Type B pancreatic cell (in vitro differentiated cells): ENCODE data around the gene ALOXE3. TPM values are rescaled to one million over a fixed set of nuclear protein-coding genes. Genes with fewer than 3 reads are reported as not detected.
A peak's percentile ranks its signal among the peaks of the same experiment; 100 is the strongest.

Experiments
- DNase-seq: peaks from one replicate; pipeline ENCODE4 v3.0.0; 2021; ENCODE audit warnings: mixed read lengths; ENCODE audit not compliant: unreplicated experiment; ENCODE audit errors: extremely low spot score
- H3K27ac Mint-ChIP-seq: 2 replicates; pipeline ENCODE4 v1.8.0; 2021; ENCODE audit warnings: mild to moderate bottlenecking, mixed read lengths
- H3K27me3 Mint-ChIP-seq: 2 replicates; pipeline ENCODE4 v1.8.0; 2021; ENCODE audit warnings: mixed read lengths
- H3K36me3 Mint-ChIP-seq: 2 replicates; pipeline ENCODE4 v1.8.0; 2021; ENCODE audit warnings: mixed read lengths
- H3K4me1 Mint-ChIP-seq: one replicate; pipeline ENCODE4 v1.8.0; 2021; ENCODE audit warnings: mixed read lengths; ENCODE audit not compliant: unreplicated experiment
- H3K4me3 Mint-ChIP-seq: 2 replicates; pipeline ENCODE4 v1.8.0; 2021; ENCODE audit warnings: mild to moderate bottlenecking, mixed read lengths
- H3K9me3 Mint-ChIP-seq: 2 replicates; pipeline ENCODE4 v1.8.0; 2021; ENCODE audit warnings: mixed read lengths
- total RNA-seq: library from RNA; stranded (reverse); gene quantifications from 2 replicates; pipeline ENCODE4 v1.2.1, GENCODE V29; 2021; ENCODE audit warnings: low replicate concordance
- TF ChIP-seq, protein P1 (sequence below): fragments of 200-600 bp; sonication (generic); conservative IDR thresholded peaks from 2 replicates; pipeline ENCODE4 v1.5.0; 2021; ENCODE audit warnings: antibody characterized with exemption, mild to moderate bottlenecking

The ALOXE3 gene
- total RNA-seq, 1 donor from 2014 or later = not detected

DNA sequence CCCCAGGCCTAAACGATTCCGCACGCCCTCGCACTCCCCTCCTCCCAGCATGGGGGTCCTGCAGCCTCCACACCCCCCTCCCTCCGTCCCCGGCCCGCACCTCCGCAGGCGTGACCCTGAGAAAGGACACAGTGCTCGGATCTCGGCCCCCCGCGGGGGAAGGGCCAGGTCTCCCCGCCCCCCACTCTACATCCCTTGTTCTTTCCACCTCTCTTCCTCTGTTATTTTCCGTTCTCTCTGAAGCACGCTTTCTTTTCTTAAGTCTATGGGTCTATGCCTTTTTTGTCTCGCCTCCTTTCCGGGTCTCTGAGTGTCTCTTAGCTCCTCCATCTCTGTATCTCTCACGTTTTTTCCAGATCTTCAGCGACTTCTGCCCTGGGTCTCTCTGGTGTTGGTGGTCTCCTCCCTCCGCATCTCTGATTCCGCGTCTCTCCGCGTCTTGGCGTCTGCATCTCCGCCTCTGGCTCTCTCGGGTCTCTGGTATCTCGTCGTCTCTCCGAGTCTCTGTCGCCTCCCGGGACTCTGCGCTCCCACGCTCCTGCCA is 7.7 kb upstream of the ALOXE3 start:
- Mint-ChIP-seq H3K4me3 (peak overlapping the region; percentile 91), H3K4me1 (peaks cover 31% of the 10 kb centered on the region), H3K9me3 (no peaks in the 10 kb centered on the region), H3K27me3 (peaks cover 69% of the 10 kb centered on the region), H3K36me3 (peaks cover 4% of the 10 kb centered on the region), H3K27ac (peak overlapping the region; percentile 96)
- no peak for DNase-seq
- TF ChIP-seq, protein P1, sequence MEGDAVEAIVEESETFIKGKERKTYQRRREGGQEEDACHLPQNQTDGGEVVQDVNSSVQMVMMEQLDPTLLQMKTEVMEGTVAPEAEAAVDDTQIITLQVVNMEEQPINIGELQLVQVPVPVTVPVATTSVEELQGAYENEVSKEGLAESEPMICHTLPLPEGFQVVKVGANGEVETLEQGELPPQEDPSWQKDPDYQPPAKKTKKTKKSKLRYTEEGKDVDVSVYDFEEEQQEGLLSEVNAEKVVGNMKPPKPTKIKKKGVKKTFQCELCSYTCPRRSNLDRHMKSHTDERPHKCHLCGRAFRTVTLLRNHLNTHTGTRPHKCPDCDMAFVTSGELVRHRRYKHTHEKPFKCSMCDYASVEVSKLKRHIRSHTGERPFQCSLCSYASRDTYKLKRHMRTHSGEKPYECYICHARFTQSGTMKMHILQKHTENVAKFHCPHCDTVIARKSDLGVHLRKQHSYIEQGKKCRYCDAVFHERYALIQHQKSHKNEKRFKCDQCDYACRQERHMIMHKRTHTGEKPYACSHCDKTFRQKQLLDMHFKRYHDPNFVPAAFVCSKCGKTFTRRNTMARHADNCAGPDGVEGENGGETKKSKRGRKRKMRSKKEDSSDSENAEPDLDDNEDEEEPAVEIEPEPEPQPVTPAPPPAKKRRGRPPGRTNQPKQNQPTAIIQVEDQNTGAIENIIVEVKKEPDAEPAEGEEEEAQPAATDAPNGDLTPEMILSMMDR = no peak

DNA sequence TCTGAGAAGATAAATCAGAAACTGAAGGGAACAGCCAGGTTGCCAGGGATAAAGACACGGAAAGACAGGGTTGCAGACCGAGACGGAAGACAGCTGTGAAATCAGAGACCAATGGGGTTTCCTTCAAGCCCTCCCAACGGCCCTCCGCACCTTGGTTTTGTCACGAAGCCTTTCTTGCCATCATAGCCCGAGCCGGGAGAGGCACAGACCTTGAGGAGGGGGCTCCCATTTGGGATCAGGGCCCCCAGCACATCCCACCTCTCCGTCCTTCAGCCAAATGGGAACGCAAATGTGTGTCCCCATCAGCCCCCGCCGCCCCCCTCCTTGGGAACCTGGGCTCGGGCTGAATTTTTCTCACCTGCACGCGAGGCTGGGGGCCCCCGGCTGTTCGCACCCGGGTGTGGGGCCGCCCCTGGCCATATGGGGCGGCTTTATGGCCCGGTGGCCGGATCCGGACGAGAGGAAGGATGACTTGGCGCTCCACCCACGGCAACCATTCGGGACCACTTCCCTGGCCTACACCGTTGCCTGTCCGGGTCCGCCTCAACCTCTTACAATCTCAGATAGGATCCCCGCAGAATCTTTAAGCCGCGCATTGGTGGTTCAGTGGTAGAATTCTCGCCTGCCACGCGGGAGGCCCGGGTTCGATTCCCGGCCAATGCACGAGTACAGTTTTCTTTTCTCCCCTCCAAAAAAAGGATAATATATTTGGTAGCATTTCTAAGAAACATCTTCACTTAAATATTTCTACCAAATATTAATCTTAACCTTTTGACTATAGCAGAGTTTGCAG is 7.0 kb upstream of the ALOXE3 start:
- Mint-ChIP-seq H3K9me3 (no peaks in the 10 kb centered on the region), H3K4me1 (peaks cover 38% of the 10 kb centered on the region), H3K4me3 (peak overlapping the region; percentile 91), H3K27me3 (peaks cover 76% of the 10 kb centered on the region), H3K36me3 (peaks cover 5% of the 10 kb centered on the region), H3K27ac (peak overlapping the region; percentile 96)
- DNase-seq = peak; percentile 93
- TF ChIP-seq, protein P1 = no peak

DNA sequence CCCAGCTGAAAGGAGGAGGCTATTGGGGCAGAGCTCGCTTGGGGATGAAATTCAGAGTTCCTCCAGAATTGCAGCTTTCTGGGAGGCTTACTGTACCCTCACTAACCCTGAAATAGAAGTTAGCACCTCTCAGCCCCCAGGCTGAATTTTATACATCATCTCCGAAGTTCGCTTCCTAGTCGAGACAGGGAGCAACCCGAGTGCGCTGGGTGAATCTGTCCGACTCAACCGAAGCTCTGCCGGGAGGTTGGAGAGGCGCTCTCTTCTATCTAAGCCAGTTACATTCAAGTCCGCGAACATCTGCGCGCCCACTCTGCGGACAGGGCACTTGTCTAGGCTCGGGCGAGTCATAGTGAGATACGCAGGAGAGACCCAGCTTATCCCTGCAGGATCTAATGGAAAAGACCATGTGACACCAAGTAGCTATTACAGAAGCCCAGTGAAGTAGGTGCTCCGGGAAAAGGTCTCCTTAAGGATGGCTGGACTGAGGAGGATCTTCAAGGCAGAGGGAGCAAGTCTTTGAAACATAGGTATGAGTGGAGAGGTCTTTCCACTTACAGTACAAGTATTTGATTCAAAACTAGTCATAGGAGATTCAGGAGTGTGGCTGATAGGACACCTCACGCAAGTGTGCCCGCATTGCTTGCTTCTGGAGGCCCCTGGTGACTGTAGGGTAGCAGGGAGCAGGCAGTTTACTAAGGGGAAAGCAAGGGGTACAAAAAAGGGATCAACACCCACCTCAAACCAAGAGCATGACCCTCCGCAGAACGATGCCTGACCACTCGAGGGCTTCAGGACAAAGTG is 6.2 kb upstream of the ALOXE3 start:
- no peaks in the 10 kb centered on the region for H3K9me3 Mint-ChIP-seq
- TF ChIP-seq, protein P1 = no peak
- H3K27ac Mint-ChIP-seq = peak overlapping the region; percentile 82
- no peak for DNase-seq
- peaks cover 76% of the 10 kb centered on the region for H3K27me3 Mint-ChIP-seq
- H3K4me3 Mint-ChIP-seq = peak overlapping the region; percentile 91
- H3K36me3 Mint-ChIP-seq = peaks cover 9% of the 10 kb centered on the region
- H3K4me1 Mint-ChIP-seq = peaks cover 46% of the 10 kb centered on the region

DNA sequence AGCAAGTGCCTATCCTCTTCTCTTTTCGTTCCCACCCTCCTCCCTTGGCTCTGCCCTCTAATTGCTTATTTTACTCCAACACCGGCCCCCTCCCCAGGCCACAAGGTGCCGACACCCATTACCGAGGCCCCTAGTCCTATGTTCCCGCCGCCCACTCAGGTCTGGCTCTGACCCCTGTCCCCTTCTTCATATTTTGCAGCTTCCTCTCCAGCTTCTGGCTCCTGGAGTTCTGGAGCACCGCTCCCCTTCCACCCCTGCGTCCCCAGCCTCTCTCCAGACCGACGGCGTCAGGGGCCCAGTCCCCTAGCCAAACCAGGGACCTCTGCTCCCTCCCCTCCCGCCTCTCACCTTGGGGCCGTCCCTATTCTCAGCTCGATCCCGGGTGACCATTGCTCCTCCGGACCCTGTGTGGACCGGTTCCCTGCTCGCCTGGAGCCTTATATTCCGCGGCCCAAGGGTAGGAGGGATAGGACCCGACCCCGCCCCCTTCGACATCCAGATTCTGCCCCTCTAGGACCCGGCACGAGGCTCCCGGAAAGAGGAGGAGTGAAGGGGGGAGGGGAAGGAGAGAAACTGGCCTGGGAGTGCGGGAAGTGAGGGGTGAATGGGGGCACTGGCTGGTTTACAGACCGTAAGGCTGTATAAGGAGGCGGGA is 5.5 kb upstream of the ALOXE3 start, which contains the start of gene HES7:
Gene HES7 (minus strand): TSS at position 412 of the 655 bp plus-strand sequence. CDS start 22 bp downstream, at position 390.
- Mint-ChIP-seq H3K27me3 (peaks cover 76% of the 10 kb centered on the region), H3K4me1 (peaks cover 51% of the 10 kb centered on the region)

More for the DNA sequence above, 5.5 kb upstream of the ALOXE3 start, which contains the start of gene HES7:
- H3K27ac Mint-ChIP-seq = peak within 1 kb of the TSS; percentile 82
- DNase-seq = no peak
- H3K9me3 Mint-ChIP-seq = no peaks in the 10 kb centered on the region
- peaks cover 9% of the 10 kb centered on the region for H3K36me3 Mint-ChIP-seq
- TF ChIP-seq, protein P1 = no peak
- H3K4me3 Mint-ChIP-seq = peak within 1 kb of the TSS; percentile 91
